ENCODE measurements around the gene ATM. TPM values are rescaled to one million over a fixed set of nuclear protein-coding genes. Genes with fewer than 3 reads are reported as not detected.

Gene ATM
- total RNA-seq, 4 donors from 2014 or later = 46.3 to 445 (median 58.5) TPM

- Histone ChIP-seq H3K27ac (no peak overlapping the region), H3K4me3 (no peak overlapping the region), H3K27me3 (no peaks in the 10 kb centered on the region), H3K4me1 (no peaks in the 10 kb centered on the region), H3K9me3 (no peaks in the 10 kb centered on the region), H3K36me3 (peaks cover 0 to 6% (median 0%) of the 10 kb centered on the region in 3 donors)
- DNase-seq = no peak
- no peak for TF ChIP-seq CTCF (IDR thresholded peaks at IDR 0.05)
These were observed 122.9 kb downstream of the ATM start for GRCh38 chr11:108345767-108346166.

GRCh38 chr11:108346451-108346850 is 123.6 kb downstream of the ATM start:
- Histone ChIP-seq H3K4me1 (no peaks in the 10 kb centered on the region), H3K4me3 (no peak overlapping the region), H3K27ac (no peak overlapping the region), H3K27me3 (no peaks in the 10 kb centered on the region), H3K36me3 (peaks cover 0 to 7% (median 0%) of the 10 kb centered on the region in 3 donors), H3K9me3 (no peaks in the 10 kb centered on the region)
- DNase-seq = no peak
- no peak for TF ChIP-seq CTCF (IDR thresholded peaks at IDR 0.05)

GRCh38 chr11:108351468-108351867 is 128.6 kb downstream of the ATM start:
- no peaks in the 10 kb centered on the region for H3K9me3 ChIP-seq
- DNase-seq = no peak
- H3K4me3 ChIP-seq = no peak overlapping the region
- no peaks in the 10 kb centered on the region for H3K27me3 ChIP-seq
- peaks cover 0 to 52% (median 0%) of the 10 kb centered on the region in 3 donors for H3K36me3 ChIP-seq
- H3K27ac ChIP-seq = no peak overlapping the region
- no peaks in the 10 kb centered on the region for H3K4me1 ChIP-seq
- TF ChIP-seq POLR2A (IDR thresholded peaks at IDR 0.05) = no peak

GRCh38 chr11:108364159-108364558 is 141.3 kb downstream of the ATM start:
- H3K36me3 ChIP-seq = peaks cover 0 to 13% (median 0%) of the 10 kb centered on the region in 3 donors
- no peaks in the 10 kb centered on the region for H3K27me3 ChIP-seq
- H3K4me1 ChIP-seq = no peaks in the 10 kb centered on the region
- no peaks in the 10 kb centered on the region for H3K9me3 ChIP-seq
- TF ChIP-seq CTCF (IDR thresholded peaks at IDR 0.05) (no peak), POLR2A (IDR thresholded peaks at IDR 0.05) (no peak)
- no peak for DNase-seq
- no peak overlapping the region for H3K4me3 ChIP-seq
- H3K27ac ChIP-seq = no peak overlapping the region

- H3K4me1 ChIP-seq = no peaks in the 10 kb centered on the region
- no peaks in the 10 kb centered on the region for H3K27me3 ChIP-seq
- TF ChIP-seq CTCF (IDR thresholded peaks at IDR 0.05) (no peak), POLR2A (IDR thresholded peaks at IDR 0.05) (no peak)
- peaks cover 0 to 13% (median 0%) of the 10 kb centered on the region in 3 donors for H3K36me3 ChIP-seq
- no peak for DNase-seq
- H3K9me3 ChIP-seq = no peaks in the 10 kb centered on the region
- H3K27ac ChIP-seq = no peak overlapping the region
- H3K4me3 ChIP-seq = no peak overlapping the region
These were observed 145.3 kb downstream of the ATM start for GRCh38 chr11:108368134-108368533.

- no peaks in the 10 kb centered on the region for H3K27me3 ChIP-seq
- no peaks in the 10 kb centered on the region for H3K4me1 ChIP-seq
- peaks cover 0 to 13% (median 0%) of the 10 kb centered on the region in 3 donors for H3K36me3 ChIP-seq
- no peak overlapping the region for H3K27ac ChIP-seq
- H3K4me3 ChIP-seq = no peak overlapping the region
- no peak for TF ChIP-seq CTCF (IDR thresholded peaks at IDR 0.05)
- TF ChIP-seq POLR2A (IDR thresholded peaks at IDR 0.05) = no peak
- DNase-seq = no peak
- H3K9me3 ChIP-seq = no peaks in the 10 kb centered on the region
These were observed 146.2 kb downstream of the ATM start for GRCh38 chr11:108369064-108369463.

Data from Peyer's patch (tissue), 4 donors.